ENCODE data around the gene SELENOI. TPM values are rescaled to one million over a fixed set of nuclear protein-coding genes. Genes with fewer than 3 reads are reported as not detected.

SELENOI gene
- total RNA-seq, 4 donors from 2014 or later, result 13.5 to 22.2 (median 17.1) TPM

GRCh38 chr2:26396734-26397298 is 50.9 kb downstream of the SELENOI start:
- TF ChIP-seq POLR2A (IDR thresholded peaks at IDR 0.05), result no peak
- TF ChIP-seq EP300 (IDR thresholded peaks at IDR 0.05), result no peak
- TF ChIP-seq, protein P1, sequence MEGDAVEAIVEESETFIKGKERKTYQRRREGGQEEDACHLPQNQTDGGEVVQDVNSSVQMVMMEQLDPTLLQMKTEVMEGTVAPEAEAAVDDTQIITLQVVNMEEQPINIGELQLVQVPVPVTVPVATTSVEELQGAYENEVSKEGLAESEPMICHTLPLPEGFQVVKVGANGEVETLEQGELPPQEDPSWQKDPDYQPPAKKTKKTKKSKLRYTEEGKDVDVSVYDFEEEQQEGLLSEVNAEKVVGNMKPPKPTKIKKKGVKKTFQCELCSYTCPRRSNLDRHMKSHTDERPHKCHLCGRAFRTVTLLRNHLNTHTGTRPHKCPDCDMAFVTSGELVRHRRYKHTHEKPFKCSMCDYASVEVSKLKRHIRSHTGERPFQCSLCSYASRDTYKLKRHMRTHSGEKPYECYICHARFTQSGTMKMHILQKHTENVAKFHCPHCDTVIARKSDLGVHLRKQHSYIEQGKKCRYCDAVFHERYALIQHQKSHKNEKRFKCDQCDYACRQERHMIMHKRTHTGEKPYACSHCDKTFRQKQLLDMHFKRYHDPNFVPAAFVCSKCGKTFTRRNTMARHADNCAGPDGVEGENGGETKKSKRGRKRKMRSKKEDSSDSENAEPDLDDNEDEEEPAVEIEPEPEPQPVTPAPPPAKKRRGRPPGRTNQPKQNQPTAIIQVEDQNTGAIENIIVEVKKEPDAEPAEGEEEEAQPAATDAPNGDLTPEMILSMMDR (IDR thresholded peaks at IDR 0.05), result no peak
- no peak for DNase-seq (ENCODE audit: low spot score in 2 of 2)
- Histone ChIP-seq H3K4me1 (peaks cover 0 to 20% (median 0%) of the 10 kb centered on the region in 4 donors), H3K27ac (no peak overlapping the region), H3K9me3 (no peaks in the 10 kb centered on the region), H3K27me3 (no peaks in the 10 kb centered on the region), H3K4me3 (no peak overlapping the region), H3K36me3 (no peaks in the 10 kb centered on the region)
- WGBS, 2 donors, result 91 to 93% methylated on average over 5 of the region's 5 CpGs

DNA sequence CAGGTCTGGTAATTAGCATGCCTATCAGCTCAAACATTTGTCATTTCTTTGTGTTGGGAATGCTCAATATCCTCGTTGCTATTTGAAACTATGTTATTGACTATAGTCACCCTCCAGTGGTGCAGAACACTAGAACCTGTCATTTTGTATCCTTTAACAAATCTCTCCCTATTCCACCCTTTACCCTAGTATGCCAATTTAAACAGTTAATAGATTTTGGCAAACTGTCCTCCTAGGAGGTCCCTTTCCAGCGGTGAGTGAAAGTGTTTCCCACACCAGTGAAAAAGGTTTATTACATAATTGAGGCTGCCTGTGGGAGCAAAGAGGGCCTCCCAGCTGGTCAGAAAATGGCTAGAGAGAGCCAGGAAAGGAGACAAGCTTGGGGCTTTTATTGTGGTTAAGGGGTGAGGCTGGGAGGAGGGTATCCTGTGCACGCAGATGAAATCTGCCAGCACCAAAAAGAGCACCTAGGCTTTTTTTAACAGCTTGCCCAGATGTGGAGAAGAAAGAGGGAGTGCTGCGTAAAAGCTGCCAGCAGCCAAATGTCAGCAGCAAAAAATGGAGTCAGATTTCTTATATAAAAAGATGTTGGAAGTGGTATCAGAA is 53.9 kb downstream of the SELENOI start:
- peaks cover 0 to 19% (median 0%) of the 10 kb centered on the region in 4 donors for H3K4me1 ChIP-seq
- no peak overlapping the region for H3K4me3 ChIP-seq
- H3K27ac ChIP-seq, result no peak overlapping the region
- H3K27me3 ChIP-seq, result no peaks in the 10 kb centered on the region
- TF ChIP-seq EP300 (IDR thresholded peaks at IDR 0.05) (no peak), POLR2A (IDR thresholded peaks at IDR 0.05) (no peak)
- TF ChIP-seq, protein P1 (IDR thresholded peaks at IDR 0.05), result no peak
- no peaks in the 10 kb centered on the region for H3K9me3 ChIP-seq
- 37 to 44% methylated on average over 4 of the region's 4 CpGs for WGBS, 2 donors
- no peak for DNase-seq (ENCODE audit: low spot score in 2 of 2)
- H3K36me3 ChIP-seq, result no peaks in the 10 kb centered on the region

DNA sequence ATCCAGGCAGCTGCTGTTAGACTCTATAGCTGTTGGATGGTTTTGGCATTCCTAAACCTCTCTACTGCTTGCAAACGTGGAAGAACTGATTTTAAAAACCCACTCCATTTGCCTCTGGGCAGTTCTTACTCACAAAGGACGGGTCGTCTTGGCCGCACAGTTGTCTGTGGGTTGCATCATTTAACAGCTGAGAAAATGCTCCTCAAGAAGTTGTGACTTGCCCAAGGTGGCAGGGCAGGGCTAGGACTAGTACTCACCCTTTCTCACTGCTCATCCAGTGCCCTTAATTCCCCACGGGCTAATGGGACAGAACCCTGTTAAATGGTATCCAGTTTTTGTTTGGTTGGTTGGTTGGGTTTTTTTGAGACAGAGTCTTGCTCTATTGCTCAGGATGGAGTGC is 54.8 kb downstream of the SELENOI start:
- no peak overlapping the region for H3K27ac ChIP-seq
- no peak for DNase-seq (ENCODE audit: low spot score in 2 of 2)
- no peaks in the 10 kb centered on the region for H3K9me3 ChIP-seq
- no peaks in the 10 kb centered on the region for H3K27me3 ChIP-seq
- no peaks in the 10 kb centered on the region for H3K36me3 ChIP-seq
- no peak overlapping the region for H3K4me3 ChIP-seq
- TF ChIP-seq, protein P1 (IDR thresholded peaks at IDR 0.05), result no peak
- TF ChIP-seq EP300 (IDR thresholded peaks at IDR 0.05) (no peak), POLR2A (IDR thresholded peaks at IDR 0.05) (no peak)
- peaks cover 0 to 12% (median 0%) of the 10 kb centered on the region in 4 donors for H3K4me1 ChIP-seq
- WGBS, 2 donors, result 84 to 85% methylated on average over 5 of the region's 5 CpGs

GRCh38 chr2:26401739-26402541 is 56.0 kb downstream of the SELENOI start, which contains the start of gene DRC1:
Gene DRC1, plus strand, starts transcription at chr2:26401920. Its CDS starts 70 bp downstream, at chr2:26401990.
- Histone ChIP-seq H3K27me3 (no peaks in the 10 kb centered on the region), H3K4me3 (peak within 1 kb of the TSS; percentile 8 to 37 (median 15)), H3K9me3 (no peaks in the 10 kb centered on the region), H3K36me3 (no peaks in the 10 kb centered on the region), H3K27ac (peak within 1 kb of the TSS in 2 of 4 donors; percentile 42 to 64), H3K4me1 (peaks cover 0 to 12% (median 0%) of the 10 kb centered on the region in 4 donors)
- 14 to 27% methylated on average over 36 to 52 of the region's 63 CpGs for WGBS, 2 donors
- no peak for DNase-seq (ENCODE audit: low spot score in 2 of 2)
- TF ChIP-seq EP300 (IDR thresholded peaks at IDR 0.05) (no peak), POLR2A (IDR thresholded peaks at IDR 0.05) (no peak)
- TF ChIP-seq, protein P1 (IDR thresholded peaks at IDR 0.05), result no peak

DNA sequence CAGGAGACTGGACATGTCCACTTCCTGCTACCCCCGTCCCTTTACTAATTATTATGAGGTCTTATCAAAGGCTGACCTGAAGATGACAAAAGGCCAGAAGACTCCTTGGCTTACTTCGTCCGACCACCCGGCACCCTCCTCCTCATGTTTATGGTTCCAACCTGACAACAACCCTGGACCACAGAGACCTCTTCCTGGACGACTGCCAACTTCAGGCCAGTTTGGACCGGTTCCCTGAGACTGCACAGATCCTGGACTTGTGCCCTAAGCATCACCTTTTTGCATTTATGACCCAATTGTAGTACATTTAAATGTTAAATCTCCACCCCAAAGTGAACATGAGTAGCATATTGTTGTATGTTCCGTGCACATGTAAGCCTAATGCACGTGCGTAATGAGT is 61.6 kb downstream of the SELENOI start:
- no peaks in the 10 kb centered on the region for H3K9me3 ChIP-seq
- no peak for DNase-seq (ENCODE audit: low spot score in 2 of 2)
- no peak for TF ChIP-seq EP300 (IDR thresholded peaks at IDR 0.05)
- TF ChIP-seq, protein P1 (IDR thresholded peaks at IDR 0.05), result no peak
- TF ChIP-seq POLR2A (IDR thresholded peaks at IDR 0.05), result no peak
- WGBS, 2 donors, result 61 to 64% methylated on average over 9 of the region's 9 CpGs
- no peaks in the 10 kb centered on the region for H3K4me1 ChIP-seq
- H3K4me3 ChIP-seq, result no peak overlapping the region
- H3K27me3 ChIP-seq, result peaks cover 0 to 7% of the 10 kb centered on the region in 2 donors
- H3K36me3 ChIP-seq, result no peaks in the 10 kb centered on the region
- no peak overlapping the region for H3K27ac ChIP-seq
